DND-41 (cell line): Measurements from ENCODE around the gene ACE.

Experiments used
- EZH2 ChIP-seq: IDR thresholded peaks from 3 replicates; pipeline ENCODE4 v1.6.1; 2012; ENCODE audit warnings: borderline replicate concordance, low read depth, mild to moderate bottlenecking, moderate library complexity, low read length, inconsistent platforms; ENCODE audit not compliant: severe bottlenecking
- TF ChIP-seq, protein P1 (sequence below): IDR thresholded peaks from 2 replicates; pipeline ENCODE4 v1.5.1; 2012; ENCODE audit warnings: borderline replicate concordance, low read length, moderate library complexity, mild to moderate bottlenecking; ENCODE audit not compliant: poor library complexity, severe bottlenecking; ENCODE audit errors: extremely low read depth

DNA sequence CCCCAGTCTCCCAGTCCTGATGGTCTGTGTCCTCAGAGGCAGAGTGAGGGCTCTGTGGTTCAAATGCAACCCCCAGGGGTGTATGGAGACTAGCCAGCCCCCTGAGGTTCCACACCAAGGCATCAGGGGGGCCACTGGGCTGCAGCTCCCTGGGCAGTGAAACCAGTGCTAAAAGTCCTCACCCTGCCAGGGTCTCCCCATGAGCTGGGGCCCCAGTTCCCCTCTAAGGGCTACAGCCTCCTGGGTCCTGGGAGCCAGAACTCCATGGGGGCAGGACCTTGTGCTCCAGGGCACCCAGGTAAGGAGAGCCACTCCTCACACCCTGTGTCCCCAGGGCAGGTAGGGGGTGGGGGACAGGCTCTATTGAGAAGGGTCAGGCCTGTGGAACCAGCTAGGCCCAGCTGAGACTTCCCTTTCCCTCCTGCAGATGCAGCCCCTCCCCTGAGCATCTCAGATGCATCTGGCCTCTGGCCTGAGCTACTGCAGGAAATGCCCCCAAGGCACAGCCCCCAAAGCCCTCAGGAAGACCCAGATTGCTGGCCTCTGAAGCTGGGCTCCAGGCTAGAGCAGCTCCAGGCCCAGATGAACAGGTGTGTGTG, 67.1 kb downstream of the ACE start:
- TF ChIP-seq, protein P1, sequence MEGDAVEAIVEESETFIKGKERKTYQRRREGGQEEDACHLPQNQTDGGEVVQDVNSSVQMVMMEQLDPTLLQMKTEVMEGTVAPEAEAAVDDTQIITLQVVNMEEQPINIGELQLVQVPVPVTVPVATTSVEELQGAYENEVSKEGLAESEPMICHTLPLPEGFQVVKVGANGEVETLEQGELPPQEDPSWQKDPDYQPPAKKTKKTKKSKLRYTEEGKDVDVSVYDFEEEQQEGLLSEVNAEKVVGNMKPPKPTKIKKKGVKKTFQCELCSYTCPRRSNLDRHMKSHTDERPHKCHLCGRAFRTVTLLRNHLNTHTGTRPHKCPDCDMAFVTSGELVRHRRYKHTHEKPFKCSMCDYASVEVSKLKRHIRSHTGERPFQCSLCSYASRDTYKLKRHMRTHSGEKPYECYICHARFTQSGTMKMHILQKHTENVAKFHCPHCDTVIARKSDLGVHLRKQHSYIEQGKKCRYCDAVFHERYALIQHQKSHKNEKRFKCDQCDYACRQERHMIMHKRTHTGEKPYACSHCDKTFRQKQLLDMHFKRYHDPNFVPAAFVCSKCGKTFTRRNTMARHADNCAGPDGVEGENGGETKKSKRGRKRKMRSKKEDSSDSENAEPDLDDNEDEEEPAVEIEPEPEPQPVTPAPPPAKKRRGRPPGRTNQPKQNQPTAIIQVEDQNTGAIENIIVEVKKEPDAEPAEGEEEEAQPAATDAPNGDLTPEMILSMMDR, result no peak
- no peak for TF ChIP-seq EZH2
